ENCODE data around the gene MLXIP.

GRCh38 chr12:122158700-122159285 lies 80.2 kb downstream of the MLXIP start:
- TF ChIP-seq CTCF (conservative IDR thresholded peaks at IDR 0.05; ENCODE audit: low read length) (no peak), EZH2phosphoT487 (IDR thresholded peaks at IDR 0.05; ENCODE audit: borderline replicate concordance) (no peak)

Measured in Loucy (cell line).